Fibroblast of upper back skin (primary cell): ENCODE results near the gene THOC5.

Experiments
- DNase-seq: peaks from one replicate; pipeline ENCODE4 v3.0.0-alpha.2; 2013

THOC5 gene

GRCh38 chr22:29470159-29470855 is 83.2 kb downstream of the THOC5 start:
- peak; percentile 32 for DNase-seq

GRCh38 chr22:29469755-29470154 is 83.8 kb downstream of the THOC5 start:
- no peak for DNase-seq

- DNase-seq, result no peak
These were observed 89.0 kb downstream of the THOC5 start for GRCh38 chr22:29464581-29464980.

- DNase-seq, result no peak
These were observed 89.9 kb downstream of the THOC5 start for GRCh38 chr22:29463629-29464028.

- no peak for DNase-seq
These were observed 92.3 kb downstream of the THOC5 start for GRCh38 chr22:29461263-29461662.

- no peak for DNase-seq
These were observed 93.8 kb downstream of the THOC5 start for GRCh38 chr22:29459773-29460172.

GRCh38 chr22:29458551-29458950 is 95.0 kb downstream of the THOC5 start:
- DNase-seq, result no peak

GRCh38 chr22:29457730-29458129 is 95.8 kb downstream of the THOC5 start:
- peak; percentile 35 for DNase-seq

- peak; percentile 87 for DNase-seq
These were observed 97.3 kb downstream of the THOC5 start for GRCh38 chr22:29456211-29456671.
